BE2C (cell line): ENCODE results near the gene CLASP1.
"Not testable (repeated sequence)": the region's sequence is repeated elsewhere in the genome, so short reads cannot be mapped to it uniquely, and the experiment has no call there.

Source experiments
- DNase-seq: peaks from one replicate; pipeline ENCODE4 v3.0.0-alpha.2; 2020
- H3K27me3 ChIP-seq: fragments of 250-450 bp; sonication (Bioruptor Pico); 2 replicates; pipeline ENCODE4 v1.5.1; 2020; ENCODE audit warnings: mild to moderate bottlenecking
- H3K36me3 ChIP-seq: fragments of 250-450 bp; sonication (Bioruptor Pico); 2 replicates; pipeline ENCODE4 v1.5.1; 2020; ENCODE audit warnings: mild to moderate bottlenecking
- H3K4me1 ChIP-seq: fragments of 250-450 bp; sonication (Bioruptor Pico); 2 replicates; pipeline ENCODE4 v1.5.1; 2020
- H3K4me3 ChIP-seq: 2 replicates; pipeline ENCODE4 v1.5.1; 2011; ENCODE audit warnings: low read depth, low read length
- H3K9me3 ChIP-seq: fragments of 250-450 bp; sonication (Bioruptor Pico); 2 replicates; pipeline ENCODE4 v1.5.1; 2020
- TF ChIP-seq, protein P1 (sequence below): IDR thresholded peaks from 2 replicates; pipeline ENCODE4 v1.5.1; 2012; ENCODE audit warnings: mild to moderate bottlenecking, low read depth, low read length

CLASP1 gene

DNA sequence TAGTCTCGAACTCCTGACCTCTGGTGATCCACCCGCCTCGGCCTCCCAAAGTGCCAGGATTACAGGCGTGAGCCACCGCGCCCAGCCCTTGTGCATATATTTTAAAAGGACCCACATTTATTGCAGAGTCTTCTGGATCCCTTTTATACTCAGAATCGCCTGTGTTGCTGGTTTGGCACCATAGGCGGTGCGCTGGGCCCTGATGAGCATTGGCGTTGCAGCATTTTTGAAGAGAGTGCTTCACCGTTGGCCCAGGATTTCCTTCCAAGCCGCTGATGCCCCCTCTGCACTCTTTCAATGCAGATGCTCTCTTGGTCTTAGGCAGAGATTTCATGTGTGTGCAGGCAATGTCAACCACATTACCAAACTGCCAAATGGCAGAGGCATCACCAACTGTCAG lies 350.8 kb downstream of the CLASP1 start:
- H3K27me3 ChIP-seq: no peaks in the 10 kb centered on the region
- no peak for DNase-seq
- H3K36me3 ChIP-seq: no peaks in the 10 kb centered on the region
- TF ChIP-seq, protein P1, sequence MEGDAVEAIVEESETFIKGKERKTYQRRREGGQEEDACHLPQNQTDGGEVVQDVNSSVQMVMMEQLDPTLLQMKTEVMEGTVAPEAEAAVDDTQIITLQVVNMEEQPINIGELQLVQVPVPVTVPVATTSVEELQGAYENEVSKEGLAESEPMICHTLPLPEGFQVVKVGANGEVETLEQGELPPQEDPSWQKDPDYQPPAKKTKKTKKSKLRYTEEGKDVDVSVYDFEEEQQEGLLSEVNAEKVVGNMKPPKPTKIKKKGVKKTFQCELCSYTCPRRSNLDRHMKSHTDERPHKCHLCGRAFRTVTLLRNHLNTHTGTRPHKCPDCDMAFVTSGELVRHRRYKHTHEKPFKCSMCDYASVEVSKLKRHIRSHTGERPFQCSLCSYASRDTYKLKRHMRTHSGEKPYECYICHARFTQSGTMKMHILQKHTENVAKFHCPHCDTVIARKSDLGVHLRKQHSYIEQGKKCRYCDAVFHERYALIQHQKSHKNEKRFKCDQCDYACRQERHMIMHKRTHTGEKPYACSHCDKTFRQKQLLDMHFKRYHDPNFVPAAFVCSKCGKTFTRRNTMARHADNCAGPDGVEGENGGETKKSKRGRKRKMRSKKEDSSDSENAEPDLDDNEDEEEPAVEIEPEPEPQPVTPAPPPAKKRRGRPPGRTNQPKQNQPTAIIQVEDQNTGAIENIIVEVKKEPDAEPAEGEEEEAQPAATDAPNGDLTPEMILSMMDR: no peak
- H3K9me3 ChIP-seq: no peaks in the 10 kb centered on the region
- no peaks in the 10 kb centered on the region for H3K4me1 ChIP-seq
- H3K4me3 ChIP-seq: no peak overlapping the region

DNA sequence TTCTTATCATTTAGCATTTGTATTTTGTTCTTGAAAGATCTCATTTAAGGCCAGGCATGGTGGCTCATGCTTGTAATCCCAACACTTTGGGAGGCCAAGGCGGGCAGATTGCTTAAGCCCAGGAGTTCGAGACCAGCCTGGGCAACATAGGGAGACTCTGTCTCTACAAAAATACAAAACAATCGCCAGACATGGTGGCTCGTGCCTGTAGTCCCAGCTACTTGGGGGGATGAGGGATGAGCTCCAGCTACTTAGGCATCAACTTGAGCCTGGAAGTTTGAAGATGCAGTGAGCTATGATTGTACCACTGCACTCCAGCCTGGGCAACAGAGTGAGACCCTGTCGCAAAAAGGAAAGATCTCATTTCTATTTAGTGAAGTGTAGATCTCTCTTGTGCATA lies 351.4 kb downstream of the CLASP1 start:
- not testable (repeated sequence) for H3K4me3 ChIP-seq, H3K4me1 ChIP-seq, DNase-seq

DNA sequence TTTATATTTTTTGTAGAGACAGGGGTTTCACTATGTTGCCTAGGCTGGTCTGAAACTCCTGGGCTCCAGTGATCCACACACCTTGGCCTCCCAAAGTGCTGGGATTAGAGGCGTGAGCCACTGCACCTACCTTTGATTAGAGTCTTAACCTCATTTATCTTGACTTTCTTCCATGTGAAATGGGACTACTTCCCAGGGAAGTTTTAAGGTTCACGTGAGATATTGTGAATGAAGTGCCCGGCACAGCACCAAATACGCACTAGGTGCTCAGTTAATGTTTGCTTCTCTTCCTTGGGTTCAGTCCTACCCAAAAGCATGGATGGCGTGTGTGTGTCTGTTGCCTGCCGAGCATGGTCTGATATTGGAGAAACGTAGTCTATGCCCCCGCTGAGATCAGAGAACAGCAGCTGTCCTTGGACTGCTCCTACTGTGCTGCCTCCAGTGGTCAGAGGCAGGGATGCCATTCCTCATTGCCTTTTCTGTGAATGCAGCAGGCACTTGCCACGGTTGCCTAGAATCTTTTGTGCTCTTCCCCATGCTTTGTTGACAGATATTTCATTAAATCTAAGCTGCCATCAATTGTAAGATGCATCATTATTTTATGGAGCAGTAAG lies 351.9 kb downstream of the CLASP1 start:
- no peak overlapping the region for H3K4me3 ChIP-seq
- H3K27me3 ChIP-seq: no peaks in the 10 kb centered on the region
- H3K4me1 ChIP-seq: no peaks in the 10 kb centered on the region
- TF ChIP-seq, protein P1: peak; percentile 69
- H3K9me3 ChIP-seq: no peaks in the 10 kb centered on the region
- H3K36me3 ChIP-seq: no peaks in the 10 kb centered on the region
- peak; percentile 48 for DNase-seq

More for the DNA sequence above, 351.4 kb downstream of the CLASP1 start:
- not testable (repeated sequence) for H3K36me3 ChIP-seq, H3K27me3 ChIP-seq, H3K9me3 ChIP-seq

DNA sequence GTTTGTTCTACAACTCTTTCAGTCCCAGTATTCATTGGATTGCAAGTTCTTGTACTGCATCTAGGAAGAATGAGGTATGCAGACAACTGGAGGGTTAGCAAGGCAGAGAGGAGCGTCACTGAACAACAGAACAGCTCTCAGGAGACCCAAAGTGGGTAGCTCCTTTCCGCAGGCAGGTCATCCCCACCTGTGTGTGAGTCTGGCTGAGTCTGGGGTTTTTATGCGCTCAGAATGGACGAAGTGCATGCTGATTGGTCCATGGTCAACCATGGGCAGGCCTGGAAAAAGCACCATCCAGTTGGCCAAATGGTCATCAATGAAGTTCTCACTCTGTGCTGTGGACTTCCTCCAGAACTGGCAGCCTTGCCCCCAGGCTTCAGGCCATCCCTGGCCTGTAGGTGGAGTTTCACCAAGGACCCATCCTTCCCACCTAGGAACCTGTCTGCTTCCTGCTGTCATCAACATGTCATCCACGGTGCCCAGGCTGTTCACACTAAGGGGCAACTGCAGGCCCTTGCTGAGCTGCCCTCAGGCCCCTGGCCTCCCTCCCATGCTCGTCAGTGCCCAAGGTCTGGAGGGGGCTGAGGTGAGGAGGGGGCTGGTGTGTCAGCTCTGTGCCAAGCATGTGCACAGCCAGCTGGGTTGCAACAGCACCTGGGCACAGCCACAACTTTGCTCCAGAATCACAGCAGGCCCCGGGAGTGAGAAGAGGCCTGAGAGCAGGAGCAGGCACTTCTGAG lies 353.2 kb downstream of the CLASP1 start:
- Histone ChIP-seq H3K4me1 (no peaks in the 10 kb centered on the region), H3K27me3 (no peaks in the 10 kb centered on the region), H3K36me3 (no peaks in the 10 kb centered on the region), H3K4me3 (no peak overlapping the region), H3K9me3 (no peaks in the 10 kb centered on the region)
- TF ChIP-seq, protein P1: no peak
- DNase-seq: no peak

DNA sequence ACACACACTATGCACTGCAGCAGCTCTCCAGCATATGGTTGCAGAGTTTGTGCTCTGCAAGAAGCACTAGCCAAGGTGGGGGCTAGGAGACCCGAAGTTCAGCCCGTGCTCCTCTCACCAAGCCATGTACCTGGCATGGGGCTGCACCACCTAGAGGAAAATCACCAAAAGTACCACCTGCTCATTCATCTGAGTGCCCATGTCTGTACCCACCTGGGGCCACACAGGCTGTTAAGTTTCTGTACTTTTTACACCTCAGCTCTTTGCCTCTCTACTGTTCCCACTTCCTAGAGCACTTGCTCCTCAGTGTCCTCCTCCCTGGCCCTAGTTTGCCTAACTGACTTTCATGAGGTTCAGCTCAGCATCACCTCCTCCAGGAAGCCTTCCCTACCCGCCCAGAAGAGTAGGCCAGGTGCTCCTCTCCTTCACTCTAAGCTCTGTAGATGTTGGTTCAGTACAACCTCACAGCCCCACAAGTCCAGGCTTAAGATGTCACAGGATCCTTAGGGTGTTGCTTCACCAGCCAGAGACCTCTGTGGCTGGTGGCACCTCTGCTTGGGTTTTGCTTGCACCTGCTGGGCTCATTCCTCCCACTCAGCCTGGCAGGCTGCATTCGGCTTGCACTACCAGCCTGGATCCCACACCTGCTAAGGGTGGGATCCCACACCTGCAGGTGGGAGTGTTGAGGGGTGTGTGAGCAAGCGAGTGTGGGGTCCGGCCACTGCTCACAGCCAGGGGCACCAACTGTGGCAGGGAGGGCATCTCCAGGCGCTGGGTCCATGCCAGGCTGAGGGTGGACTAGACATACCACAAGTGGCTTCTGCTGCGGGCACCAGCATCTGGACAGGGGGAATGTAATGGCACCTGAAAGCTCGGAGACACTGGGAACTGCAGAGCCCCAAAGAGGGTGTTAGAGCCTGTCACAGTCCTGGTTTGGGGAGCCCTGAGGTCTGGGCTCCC lies 354.1 kb downstream of the CLASP1 start:
- Histone ChIP-seq H3K36me3 (no peaks in the 10 kb centered on the region), H3K27me3 (no peaks in the 10 kb centered on the region), H3K4me1 (no peaks in the 10 kb centered on the region), H3K4me3 (no peak overlapping the region), H3K9me3 (no peaks in the 10 kb centered on the region)
- DNase-seq: no peak
- TF ChIP-seq, protein P1: no peak

DNA sequence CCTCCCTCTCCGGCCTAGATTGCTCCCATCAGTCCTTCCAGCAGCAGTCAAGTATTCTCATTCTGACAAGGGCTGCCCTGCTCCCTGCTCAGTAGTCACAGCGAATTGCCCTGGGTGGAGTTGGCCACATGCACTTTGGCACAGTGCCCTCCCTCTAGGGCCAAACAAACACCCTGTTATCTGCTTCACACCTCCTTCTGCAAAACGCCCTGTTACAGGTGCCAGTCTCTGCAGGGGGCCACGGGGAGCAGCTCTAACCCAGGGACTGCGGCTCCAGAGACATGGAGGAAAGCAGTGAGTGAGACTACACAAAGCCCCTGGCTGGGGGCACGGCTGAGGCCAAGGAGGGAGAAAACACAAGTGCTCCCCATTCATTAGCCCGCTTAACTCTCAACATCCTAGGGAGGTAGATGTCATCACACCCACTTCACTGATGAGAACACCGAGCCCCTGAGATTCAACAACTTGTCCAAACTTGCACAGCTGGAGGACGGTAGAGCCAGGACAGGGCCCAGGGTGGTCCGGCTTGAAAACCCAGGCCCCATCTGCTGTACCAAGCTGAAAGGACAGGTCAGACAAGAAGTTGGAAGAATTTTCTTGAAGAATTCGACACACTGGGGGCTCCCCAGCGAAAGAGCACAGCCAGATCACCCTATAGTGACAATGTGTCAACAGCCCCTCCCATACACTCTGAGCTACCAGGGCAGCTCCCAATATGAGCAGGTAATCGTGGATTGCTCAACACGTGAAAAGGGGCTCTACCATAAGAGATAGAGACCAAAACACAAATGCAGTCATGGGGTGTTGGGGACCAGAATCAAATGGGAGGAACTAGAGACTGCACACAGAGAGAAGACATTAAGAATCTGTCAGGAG lies 355.6 kb downstream of the CLASP1 start:
- no peaks in the 10 kb centered on the region for H3K4me1 ChIP-seq
- no peaks in the 10 kb centered on the region for H3K9me3 ChIP-seq
- TF ChIP-seq, protein P1: no peak
- H3K4me3 ChIP-seq: no peak overlapping the region
- no peaks in the 10 kb centered on the region for H3K36me3 ChIP-seq
- no peak for DNase-seq
- no peaks in the 10 kb centered on the region for H3K27me3 ChIP-seq
